SKM-1 (cell line): ENCODE measurements around the gene AASDHPPT.

Source experiments
- DNase-seq: peaks from one replicate; lab custom pipeline; 2025; ENCODE audit not compliant: unreplicated experiment; lab: John Stamatoyannopoulos, UW

AASDHPPT gene

DNA sequence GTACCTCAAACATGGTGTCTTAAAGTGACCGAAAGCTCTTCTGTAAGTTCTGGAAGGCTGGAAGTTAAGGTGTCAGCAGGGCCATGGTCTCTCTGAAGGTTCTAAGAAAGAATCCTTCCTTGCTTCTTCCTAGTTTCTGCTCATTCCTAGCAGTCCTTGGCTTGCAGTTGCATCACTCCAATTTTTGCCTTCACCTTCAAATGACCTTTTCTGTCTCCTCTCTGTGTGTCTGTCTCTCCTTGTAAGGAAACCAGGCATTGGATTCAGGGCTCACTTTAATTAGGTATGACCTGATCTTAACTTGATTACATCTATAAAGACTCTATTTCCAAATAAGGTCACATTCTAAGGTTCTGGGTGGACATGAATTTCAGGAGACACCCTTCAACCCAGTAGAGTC, 8.7 kb downstream of the AASDHPPT start:
- no peak for DNase-seq

DNA sequence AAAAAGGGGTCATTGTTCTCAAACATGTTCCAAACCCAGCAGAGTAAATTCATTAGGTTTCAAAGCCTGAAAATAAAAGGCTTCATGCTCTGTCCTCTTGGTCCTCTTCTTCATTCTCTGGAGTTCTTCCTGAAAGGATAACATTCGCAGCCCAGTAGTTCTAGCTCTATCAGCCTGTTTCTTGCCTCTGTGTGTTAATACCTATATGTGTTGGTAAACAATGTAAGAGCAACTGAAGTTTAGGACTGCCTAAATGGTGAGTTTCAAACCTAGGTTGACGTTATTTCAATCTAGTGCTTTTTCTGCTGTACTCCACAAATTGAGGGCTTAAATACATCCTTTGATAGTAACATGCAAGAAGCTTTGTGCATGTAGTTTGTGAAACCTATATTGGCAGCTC, 9.4 kb downstream of the AASDHPPT start:
- no peak for DNase-seq

DNA sequence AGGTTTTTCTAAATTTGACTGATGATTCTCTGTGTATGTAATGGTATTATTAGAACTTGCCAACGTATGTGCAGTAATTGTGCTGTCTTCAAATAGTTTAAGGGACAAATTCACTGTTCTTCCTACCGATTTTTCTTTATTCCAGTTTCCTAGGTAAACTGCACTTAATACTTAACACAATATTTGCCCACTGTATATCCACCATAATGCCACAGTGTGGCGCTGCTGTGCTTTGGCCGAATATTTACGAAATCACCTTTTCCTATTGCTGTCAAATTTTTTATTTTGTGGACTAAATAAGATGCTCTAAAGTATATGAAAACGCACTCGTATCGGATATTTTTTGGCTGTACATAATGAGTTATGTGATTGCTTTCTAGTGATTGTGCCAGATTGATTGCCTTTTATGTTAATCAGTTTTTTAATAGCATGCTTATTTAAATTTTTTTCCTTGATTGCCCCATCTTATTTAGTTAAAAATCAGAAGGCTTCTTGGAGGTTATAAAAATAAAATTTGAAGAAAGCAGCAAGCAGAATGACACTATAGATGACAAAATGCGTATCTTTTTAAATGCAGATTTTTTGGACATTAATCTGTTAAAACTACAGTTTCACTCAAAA, 10.5 kb downstream of the AASDHPPT start:
- no peak for DNase-seq

DNA sequence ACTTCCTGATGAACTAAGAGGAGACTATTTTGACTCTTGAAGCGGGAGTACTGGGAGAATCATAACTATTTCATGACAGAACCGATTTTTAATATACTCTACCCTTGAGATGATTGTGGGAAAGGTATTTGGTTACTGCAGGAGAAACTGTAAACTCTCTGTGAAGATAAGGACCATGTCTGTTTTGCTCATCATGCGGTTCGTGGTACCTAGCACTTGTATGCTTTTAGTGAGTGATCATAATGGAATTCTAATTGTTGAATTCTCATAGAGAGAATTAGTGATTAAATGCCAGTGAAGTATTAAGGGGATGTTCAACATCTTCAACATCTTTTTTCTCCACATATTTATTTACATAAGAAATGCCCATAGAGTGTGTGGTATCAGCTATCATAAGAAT, 11.4 kb downstream of the AASDHPPT start:
- no peak for DNase-seq

DNA sequence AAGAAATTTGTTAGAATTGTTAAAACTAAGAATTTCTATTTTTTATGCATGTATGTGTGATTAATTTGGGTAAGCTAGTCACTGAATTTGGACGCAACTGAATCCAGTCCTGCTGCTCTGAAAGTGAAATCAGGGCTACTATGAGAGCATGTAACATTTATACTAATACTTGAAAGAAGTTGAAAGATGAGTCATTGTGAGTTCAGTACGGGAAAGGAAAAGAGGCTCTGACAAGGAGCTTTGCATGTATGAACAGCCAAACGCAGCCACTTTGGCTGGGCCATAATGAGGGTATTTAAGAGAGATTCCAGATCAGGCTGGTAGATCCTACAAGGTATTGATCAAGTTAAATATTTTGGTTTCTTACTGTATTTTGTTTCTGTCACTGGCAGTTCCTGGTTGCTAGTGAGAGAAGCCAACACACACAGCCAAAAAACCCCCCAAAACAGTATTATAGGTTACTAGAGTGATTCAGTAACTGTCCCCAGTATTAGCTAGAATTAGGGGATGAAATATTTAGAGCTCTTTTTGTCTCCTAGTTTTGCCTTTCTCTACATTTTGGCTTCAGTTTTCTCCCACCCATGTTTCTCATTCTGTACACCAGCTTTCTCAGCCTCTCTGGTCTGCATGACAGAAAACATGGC, 14.1 kb downstream of the AASDHPPT start:
- no peak for DNase-seq

DNA sequence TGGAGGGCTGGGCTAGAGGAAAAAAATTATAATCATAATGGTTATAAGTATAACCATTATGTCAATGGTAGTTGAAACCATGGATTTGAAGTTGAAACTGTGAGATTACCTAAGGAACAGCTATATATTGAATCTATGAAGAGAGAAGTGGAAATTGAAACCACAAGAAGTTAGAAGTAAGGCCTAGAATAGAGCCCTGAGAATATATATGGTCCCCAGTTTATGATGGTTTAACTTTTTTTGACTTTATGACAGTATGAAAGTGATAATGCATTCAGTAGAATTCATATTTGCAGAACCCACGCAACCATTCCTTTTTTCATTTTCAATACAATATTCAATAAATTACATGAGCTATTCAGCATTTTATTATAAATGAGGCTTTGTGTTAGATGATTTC, 15.0 kb downstream of the AASDHPPT start:
- DNase-seq: no peak

DNA sequence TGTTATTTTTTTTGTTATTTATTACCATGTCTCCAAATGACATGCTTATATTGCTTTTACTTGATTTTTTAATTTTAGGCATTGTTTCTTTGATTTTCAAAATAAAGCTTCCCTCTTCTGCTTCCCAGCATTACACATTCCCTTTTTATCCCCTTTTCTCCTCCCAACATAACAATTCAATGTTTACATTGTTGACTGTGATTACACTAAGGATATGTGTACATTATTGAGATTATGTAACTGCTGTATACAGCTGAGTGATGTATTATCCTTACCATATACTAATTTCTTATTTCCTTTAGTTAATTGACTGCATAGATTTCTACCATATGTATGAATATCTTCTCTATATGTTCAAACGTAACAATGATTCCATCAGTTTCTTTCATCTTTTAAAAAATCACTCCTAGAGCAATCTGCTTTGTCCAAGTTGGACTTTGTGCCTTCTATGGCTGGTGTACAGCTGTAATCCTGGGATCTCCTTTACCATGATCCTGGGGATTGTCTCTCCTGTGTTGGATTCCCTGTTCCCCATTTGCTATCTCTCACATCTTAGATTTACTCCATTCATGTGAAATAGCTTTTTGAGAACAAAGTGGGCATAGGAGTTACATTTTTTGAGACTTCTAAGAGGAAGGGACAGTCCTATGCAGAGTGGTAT, 21.6 kb downstream of the AASDHPPT start:
- no peak for DNase-seq

DNA sequence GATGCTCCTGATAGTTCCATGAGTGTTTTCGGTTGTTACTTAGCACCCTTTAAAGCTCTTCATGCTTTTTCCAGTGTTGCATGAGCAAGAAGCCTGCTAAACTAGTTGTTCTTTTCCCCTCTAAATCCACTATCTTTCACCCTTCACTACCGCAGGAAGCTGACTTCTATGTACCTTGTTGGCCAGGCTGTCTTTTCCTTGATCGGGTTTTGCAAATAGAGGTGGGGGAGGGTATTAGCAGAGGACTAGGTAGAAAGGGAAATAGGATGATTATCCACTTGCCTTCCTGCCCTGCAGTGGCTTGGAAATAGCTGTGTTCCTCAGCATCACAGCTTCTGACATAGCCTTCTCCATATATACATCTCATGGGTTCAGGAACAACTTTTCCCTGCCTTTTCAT, 23.9 kb downstream of the AASDHPPT start:
- no peak for DNase-seq

DNA sequence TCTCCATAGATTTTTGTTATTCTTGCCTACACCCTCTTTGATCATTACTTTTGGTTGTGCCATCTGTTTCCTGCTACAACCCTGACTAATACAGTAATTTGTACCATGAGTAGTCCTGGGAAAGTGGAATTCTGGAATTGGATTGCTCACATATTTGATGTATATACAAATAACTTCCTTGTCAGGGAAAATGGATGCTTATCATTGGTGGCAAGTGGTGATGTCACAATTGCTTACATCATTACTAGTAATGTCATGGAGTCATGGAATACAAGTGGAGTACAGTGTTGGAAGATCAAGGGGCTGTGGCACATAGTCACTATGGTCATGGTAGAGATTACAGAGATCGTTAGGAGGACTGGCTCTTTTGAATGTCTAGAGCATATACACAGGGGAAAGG, 24.4 kb downstream of the AASDHPPT start:
- DNase-seq: no peak

DNA sequence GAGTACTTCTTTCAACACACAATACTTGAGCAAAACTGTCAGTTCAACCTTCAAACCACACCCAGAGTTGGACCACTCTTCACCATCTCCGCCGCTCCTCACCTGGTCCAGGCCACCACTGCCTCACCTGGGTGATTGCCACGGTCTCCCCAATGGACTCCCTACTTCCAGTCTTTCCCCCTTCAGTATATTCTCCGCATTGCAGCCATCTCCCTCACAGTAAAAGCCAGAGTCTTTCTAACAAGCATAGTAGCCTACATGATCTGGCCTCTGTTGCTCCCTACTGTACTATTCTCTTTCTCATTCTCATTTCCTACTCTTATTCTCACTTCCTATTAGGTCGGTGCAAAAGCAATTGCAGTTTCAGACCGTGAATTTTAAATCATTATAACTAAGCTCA, 28.5 kb downstream of the AASDHPPT start:
- DNase-seq: no peak

DNA sequence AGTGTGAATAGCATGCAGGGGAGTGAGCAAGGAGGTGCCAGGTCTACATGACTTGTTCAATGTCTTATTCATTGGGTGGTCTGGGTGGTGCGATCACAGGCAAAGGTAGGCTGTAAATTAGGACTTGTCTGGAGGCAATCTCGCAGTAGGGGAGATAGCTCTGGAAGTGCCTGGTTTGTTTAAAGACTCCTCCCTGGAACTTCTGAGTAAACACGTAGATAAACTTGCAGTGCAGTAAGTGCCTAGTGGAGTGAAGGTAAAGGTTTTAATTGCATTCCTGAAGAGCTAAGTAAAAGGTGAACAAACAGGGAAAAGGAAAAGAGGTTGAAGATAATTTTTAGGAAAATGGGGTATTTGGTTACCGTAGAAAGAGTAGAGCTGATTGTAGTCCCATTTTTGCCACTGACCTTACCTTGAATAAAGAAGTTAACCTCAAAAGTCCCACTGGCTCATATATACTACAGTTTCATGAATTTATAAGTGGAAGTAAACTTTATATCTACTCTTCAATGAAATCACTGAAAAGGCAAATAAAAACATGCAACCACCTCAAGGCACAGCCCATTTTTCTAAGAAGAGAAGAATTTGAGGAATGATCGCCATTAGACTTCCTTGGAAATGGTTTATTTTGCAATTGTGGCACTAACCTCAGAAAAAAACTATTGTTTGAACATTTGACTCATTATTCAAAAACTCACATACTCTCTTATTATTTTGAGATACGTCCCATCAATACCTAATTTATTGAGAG, 44.3 kb downstream of the AASDHPPT start:
- DNase-seq: no peak

DNA sequence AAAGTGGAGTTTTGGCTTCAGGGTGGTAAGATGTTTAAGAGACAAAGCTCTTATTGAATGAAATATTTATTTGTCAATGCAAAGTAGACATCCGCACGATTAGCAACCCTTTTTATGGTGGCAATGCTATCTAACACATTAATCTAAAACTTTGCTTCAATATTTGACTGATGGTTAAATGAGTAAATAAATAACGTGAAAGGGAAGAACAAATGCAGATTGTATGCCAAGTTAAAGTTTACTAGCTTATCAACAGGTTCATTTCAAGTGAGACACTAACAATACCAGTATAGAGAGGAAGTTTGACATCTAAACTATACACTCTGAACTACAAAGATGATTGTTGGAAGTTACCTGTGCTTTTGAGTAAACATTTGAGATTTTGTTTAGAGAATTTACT, 50.1 kb downstream of the AASDHPPT start:
- no peak for DNase-seq

DNA sequence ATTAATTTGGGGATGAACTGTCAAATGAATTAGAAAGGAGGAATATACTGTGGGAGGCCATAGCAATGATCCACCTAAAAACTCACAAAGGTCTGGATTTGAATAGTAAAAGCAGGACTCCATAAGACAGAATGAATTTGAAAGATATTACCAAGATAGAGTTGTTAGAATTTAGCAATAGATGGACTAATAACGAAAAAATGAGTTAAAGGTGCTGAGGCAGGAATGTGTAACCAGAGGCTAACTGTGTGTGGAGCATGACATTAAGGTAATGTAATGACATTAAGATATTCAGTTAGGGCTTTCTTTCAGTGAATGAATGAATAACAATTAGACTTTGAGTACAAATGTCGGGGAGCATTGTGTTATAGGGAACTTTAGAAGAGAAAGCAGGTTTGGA, 51.3 kb downstream of the AASDHPPT start:
- DNase-seq: no peak

DNA sequence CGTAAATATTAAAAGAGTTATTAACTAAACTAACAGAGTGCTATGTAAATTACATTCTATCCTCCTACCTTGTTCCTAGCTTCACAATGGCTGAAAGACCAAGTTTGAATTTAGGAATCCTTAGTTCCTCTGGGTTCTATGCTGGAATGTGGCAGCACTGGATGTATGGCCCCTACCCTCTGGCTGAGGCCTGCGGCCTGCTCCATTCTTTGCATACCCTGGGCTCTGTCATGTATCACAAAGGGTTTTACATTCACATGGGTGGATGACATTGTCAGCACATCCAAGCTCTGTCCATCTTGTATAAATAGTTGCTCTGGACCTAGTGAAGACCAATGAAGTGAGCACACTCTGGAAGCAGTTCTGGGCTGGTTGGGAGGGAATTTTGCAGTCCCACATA, 54.5 kb downstream of the AASDHPPT start:
- DNase-seq: no peak

DNA sequence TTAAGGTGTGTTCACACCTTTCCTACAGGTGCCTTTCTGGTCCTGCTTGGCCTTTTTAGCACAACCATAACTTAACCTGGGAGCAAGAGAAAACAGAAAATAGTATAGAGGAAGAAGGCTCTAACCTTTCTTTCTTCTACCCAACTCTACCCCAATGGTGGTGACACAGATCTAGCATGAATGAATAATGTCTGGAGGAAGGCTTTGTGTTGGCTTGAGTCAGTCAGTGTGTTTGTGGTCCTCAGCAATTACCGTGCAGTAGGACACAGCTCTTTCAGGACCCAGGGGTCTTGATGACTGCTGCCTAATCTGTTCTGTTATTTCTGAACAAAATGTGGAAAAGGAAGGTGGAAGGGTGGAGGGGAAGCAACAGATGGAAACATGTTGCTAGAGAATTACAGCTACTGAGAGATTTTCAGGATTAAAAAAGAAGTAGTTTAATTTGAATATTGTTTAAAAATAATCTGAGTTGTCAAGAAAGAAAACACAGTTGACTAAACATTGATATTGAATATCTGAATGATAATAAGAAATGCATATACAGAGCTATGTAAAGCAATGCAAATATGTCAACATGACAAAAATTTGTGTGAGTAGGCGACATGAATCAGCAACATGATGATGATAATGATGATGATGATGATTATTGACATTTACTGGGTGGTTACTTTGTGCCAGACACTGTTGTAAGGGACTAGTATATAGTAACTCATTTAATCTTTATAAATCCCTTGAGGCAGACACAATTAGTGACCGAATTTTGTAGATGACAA, 55.3 kb downstream of the AASDHPPT start:
- no peak for DNase-seq

DNA sequence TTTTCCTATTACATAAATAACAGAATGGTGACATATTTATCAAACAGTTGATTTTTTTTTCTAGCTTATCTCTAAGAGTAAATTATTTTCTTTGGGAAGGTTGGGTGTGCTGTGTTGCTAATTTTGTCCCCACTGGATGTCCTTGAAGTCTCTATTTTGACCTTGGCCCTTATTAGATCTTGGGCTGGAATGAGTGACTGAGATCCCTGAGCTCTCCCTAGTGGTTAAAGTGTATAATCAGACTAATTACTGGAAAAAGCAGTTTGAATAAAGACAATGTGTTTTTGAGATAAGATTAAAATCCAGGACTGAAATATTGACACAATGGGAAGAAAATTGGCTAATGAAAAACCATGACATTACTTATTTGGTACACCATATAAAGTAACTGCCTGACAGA, 56.1 kb downstream of the AASDHPPT start:
- DNase-seq: no peak

DNA sequence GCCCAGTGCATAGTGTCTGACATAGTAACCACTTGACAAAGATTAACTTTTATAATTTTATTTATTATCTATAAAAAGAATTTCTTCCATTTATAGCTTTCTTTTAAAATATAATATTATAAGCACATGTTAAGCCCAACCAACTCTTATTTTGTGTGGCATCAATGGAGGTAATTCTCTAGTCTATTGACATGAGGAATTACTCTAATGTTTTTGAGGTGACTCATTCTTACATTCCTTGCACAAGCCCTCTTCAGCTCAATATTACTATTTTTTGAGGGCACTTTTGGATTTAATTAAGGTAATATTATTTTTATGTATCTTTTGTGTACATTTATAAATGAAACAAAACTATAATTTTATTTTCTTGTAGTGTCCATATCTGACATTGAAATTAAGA, 59.6 kb downstream of the AASDHPPT start:
- DNase-seq: no peak

DNA sequence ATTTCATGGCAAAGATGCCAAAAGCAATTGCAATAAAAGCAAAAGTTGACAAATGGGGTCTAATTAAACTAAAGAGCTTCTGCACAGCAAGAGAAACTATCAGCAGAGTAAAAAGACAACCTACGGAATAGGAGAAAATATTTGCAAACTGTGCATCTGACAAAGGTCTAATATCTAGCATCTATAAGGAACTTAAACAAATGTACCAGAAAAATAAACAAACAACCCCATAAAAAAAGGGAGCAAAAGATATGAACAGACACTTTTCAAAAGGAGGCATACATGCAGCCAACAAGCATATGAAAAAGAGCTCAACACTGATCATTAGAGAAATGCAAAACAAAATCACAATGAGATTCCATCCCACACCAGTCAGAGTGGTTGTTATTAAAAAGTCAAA, 60.3 kb downstream of the AASDHPPT start:
- no peak for DNase-seq
